Liver (tissue), 9 donors: ENCODE measurements around the gene TDRD7. TPM values are rescaled to one million over a fixed set of nuclear protein-coding genes. Genes with fewer than 3 reads are reported as not detected.

ENCODE experiments used
- DNase-seq: peaks from one replicate; pipeline ENCODE4 v3.0.0-alpha.2; 2017; ENCODE audit warnings: low spot score
- H3K27ac ChIP-seq, 2 donors: one replicate each; pipeline ENCODE4 v1.7.0; 2013; ENCODE audit warnings: inconsistent platforms in 2 of 2, low read length in 2 of 2, control low read depth in 1 of 2, low read depth in 1 of 2, mild to moderate bottlenecking in 1 of 2
- H3K27me3 ChIP-seq, 4 donors: one replicate each; pipeline versions ENCODE4 v1.6.1 to v1.7.0; 2013; ENCODE audit warnings: low read length in 3 of 4, inconsistent platforms in 1 of 4, mild to moderate bottlenecking in 1 of 4, moderate library complexity in 1 of 4; ENCODE audit not compliant: control insufficient read depth in 4 of 4, insufficient read depth in 4 of 4
- H3K36me3 ChIP-seq, 4 donors: one replicate each; pipeline versions ENCODE4 v1.6.1 to v1.7.0; 2013; ENCODE audit warnings: low read length in 3 of 4, mild to moderate bottlenecking in 3 of 4, low read depth in 1 of 4, moderate library complexity in 1 of 4; ENCODE audit not compliant: control insufficient read depth in 4 of 4, insufficient read depth in 3 of 4
- H3K4me1 ChIP-seq, 4 donors: one replicate each; pipeline versions ENCODE4 v1.6.1 to v1.7.0; 2013; ENCODE audit warnings: low read length in 3 of 4, mild to moderate bottlenecking in 3 of 4, moderate library complexity in 1 of 4; ENCODE audit not compliant: control insufficient read depth in 4 of 4, insufficient read depth in 4 of 4
- H3K4me3 ChIP-seq, 3 donors: one replicate each; pipeline versions ENCODE4 v1.6.1 to v1.7.0; 2013; ENCODE audit warnings: low read length in 3 of 3, control low read depth in 1 of 3, low read depth in 1 of 3, mild to moderate bottlenecking in 1 of 3
- H3K9ac ChIP-seq, 2 donors: one replicate each; pipeline ENCODE4 v1.7.0; 2013; ENCODE audit warnings: low read length in 2 of 2, mild to moderate bottlenecking in 2 of 2, moderate library complexity in 2 of 2, control low read depth in 1 of 2, low read depth in 1 of 2
- H3K9me3 ChIP-seq, 4 donors: one replicate each; pipeline versions ENCODE4 v1.6.1 to v1.7.0; 2013; ENCODE audit warnings: low read length in 3 of 4; ENCODE audit not compliant: control insufficient read depth in 4 of 4
- ATF3 ChIP-seq: IDR thresholded peaks from 2 replicates; pipeline ENCODE4 v1.6.1; 2016; ENCODE audit warnings: antibody characterized with exemption
- EGR1 ChIP-seq, 2 donors: IDR thresholded peaks; 2 replicates each; pipeline ENCODE4 v1.6.1; 2016 to 2018; ENCODE audit warnings: antibody characterized with exemption in 2 of 2, low read depth in 2 of 2
- FOXA1 ChIP-seq: IDR thresholded peaks from 2 replicates; pipeline ENCODE4 v1.6.1; 2016; ENCODE audit warnings: antibody characterized with exemption
- FOXA2 ChIP-seq: IDR thresholded peaks from 2 replicates; pipeline ENCODE4 v1.6.1; 2016; ENCODE audit warnings: antibody characterized with exemption
- GABPA ChIP-seq, 2 donors: IDR thresholded peaks in 1 of 2; conservative IDR thresholded peaks in 1 of 2; 2 replicates each; pipeline ENCODE4 v1.6.1; 2016; ENCODE audit warnings: antibody characterized with exemption in 2 of 2, mild to moderate bottlenecking in 1 of 2, moderate library complexity in 1 of 2
- HNF4A ChIP-seq, 2 donors: conservative IDR thresholded peaks; 2 replicates each; pipeline ENCODE4 v1.6.1; 2016; ENCODE audit warnings: antibody characterized with exemption in 2 of 2, mild to moderate bottlenecking in 2 of 2
- HNF4G ChIP-seq: IDR thresholded peaks from 2 replicates; pipeline ENCODE4 v1.6.1; 2016; ENCODE audit warnings: antibody characterized with exemption
- JUND ChIP-seq, 2 donors: IDR thresholded peaks; 2 replicates each; pipeline ENCODE4 v1.6.1; 2016; ENCODE audit warnings: antibody characterized with exemption in 2 of 2
- NR2F2 ChIP-seq: IDR thresholded peaks from 2 replicates; pipeline ENCODE4 v1.6.1; 2016; ENCODE audit warnings: antibody characterized with exemption
- RAD21 ChIP-seq, 2 donors: IDR thresholded peaks; 2 replicates each; pipeline ENCODE4 v1.6.1; 2016; ENCODE audit warnings: antibody characterized with exemption in 2 of 2, mild to moderate bottlenecking in 2 of 2
- REST ChIP-seq: IDR thresholded peaks from 2 replicates; pipeline ENCODE4 v1.6.1; 2016; ENCODE audit warnings: antibody characterized with exemption, mild to moderate bottlenecking
- RXRA ChIP-seq, 2 donors: IDR thresholded peaks; 2 replicates each; pipeline ENCODE4 v1.6.1; 2017 to 2018; ENCODE audit warnings: antibody characterized with exemption in 2 of 2, mild to moderate bottlenecking in 1 of 2
- SP1 ChIP-seq: IDR thresholded peaks from 2 replicates; pipeline ENCODE4 v1.6.1; 2018; ENCODE audit warnings: antibody characterized with exemption, mild to moderate bottlenecking
- TAF1 ChIP-seq: conservative IDR thresholded peaks from 2 replicates; pipeline ENCODE4 v1.6.1; 2016; ENCODE audit warnings: antibody characterized with exemption, mild to moderate bottlenecking
- YY1 ChIP-seq: IDR thresholded peaks from 2 replicates; pipeline ENCODE4 v1.6.1; 2016; ENCODE audit warnings: antibody characterized with exemption, mild to moderate bottlenecking
- ZBTB33 ChIP-seq: IDR thresholded peaks from 2 replicates; pipeline ENCODE4 v1.6.1; 2016; ENCODE audit warnings: antibody characterized with exemption
- WGBS: extraction: QIAGEN DNeasy Blood & Tissue Kit; methylation state at CpG from one replicate; pipeline ENCODE4 v1.1.7; 2013; 5-methylcytosine and 5-hydroxymethylcytosine counted together
- polyA plus RNA-seq, 2 donors: library from polyadenylated mRNA; stranded (reverse) in 1 of 2; unstranded in 1 of 2; fragments of 200-250 nt in 1 of 2; fragments of >200 nt in 1 of 2; fragmentation: Nextera tagmentation in 1 of 2; extraction: Ambion mirVana in 1 of 2; gene quantifications; one replicate each; pipeline versions ENCODE4 v1.2.1 to v1.2.3, GENCODE V29; 2013 to 2015
- total RNA-seq, 2 donors: library from RNA; depleted of rRNA; stranded (reverse); fragments of >200 nt; gene quantifications; one replicate each; pipeline ENCODE4 v1.2.3, GENCODE V29; 2014
- TF ChIP-seq, protein P1 (sequence below): fragments of 150-350 bp; IDR thresholded peaks from 2 replicates; pipeline ENCODE4 v1.5.1; 2017; ENCODE audit warnings: improper control_type of control experiment, low read depth, low read length; ENCODE audit not compliant: missing input control
- TF ChIP-seq, protein P2 (sequence below): IDR thresholded peaks from 2 replicates; pipeline ENCODE4 v1.6.1; 2016; ENCODE audit warnings: antibody characterized with exemption
- donor health status: healthy.
- donor health status: healthy.
- donor health status: healthy.
- donor health status: healthy.
- donor health status: healthy.

TDRD7 gene
- total and polyA plus RNA-seq, 4 donors = 3.6 to 6.9 (median 5.4) TPM

GRCh38 chr9:97418880-97419279 is 7.0 kb downstream of the TDRD7 start:
- Histone ChIP-seq H3K9me3 (no peaks in the 10 kb centered on the region), H3K27ac (no peak overlapping the region), H3K36me3 (no peaks in the 10 kb centered on the region), H3K4me1 (peaks cover 0 to 17% (median 9%) of the 10 kb centered on the region in 4 donors), H3K4me3 (no peak overlapping the region), H3K27me3 (no peaks in the 10 kb centered on the region), H3K9ac (no peak overlapping the region)
- WGBS = 87% methylated on average over 3 of the region's 3 CpGs
- TF ChIP-seq HNF4A (conservative IDR thresholded peaks at IDR 0.05) (no peak), TAF1 (no peak), EGR1 (IDR thresholded peaks at IDR 0.05; ENCODE audit: low read depth in 2 of 2) (no peak), FOXA1 (no peak), ATF3 (no peak), GABPA (IDR thresholded peaks at IDR 0.05 in 1 of 2, conservative IDR thresholded peaks at IDR 0.05 in 1 of 2) (no peak), NR2F2 (no peak), FOXA2 (no peak), HNF4G (no peak), ZBTB33 (no peak), YY1 (no peak), SP1 (no peak), REST (no peak), RXRA (IDR thresholded peaks at IDR 0.05) (no peak), JUND (IDR thresholded peaks at IDR 0.05) (no peak), RAD21 (IDR thresholded peaks at IDR 0.05) (no peak)
- TF ChIP-seq, protein P1, sequence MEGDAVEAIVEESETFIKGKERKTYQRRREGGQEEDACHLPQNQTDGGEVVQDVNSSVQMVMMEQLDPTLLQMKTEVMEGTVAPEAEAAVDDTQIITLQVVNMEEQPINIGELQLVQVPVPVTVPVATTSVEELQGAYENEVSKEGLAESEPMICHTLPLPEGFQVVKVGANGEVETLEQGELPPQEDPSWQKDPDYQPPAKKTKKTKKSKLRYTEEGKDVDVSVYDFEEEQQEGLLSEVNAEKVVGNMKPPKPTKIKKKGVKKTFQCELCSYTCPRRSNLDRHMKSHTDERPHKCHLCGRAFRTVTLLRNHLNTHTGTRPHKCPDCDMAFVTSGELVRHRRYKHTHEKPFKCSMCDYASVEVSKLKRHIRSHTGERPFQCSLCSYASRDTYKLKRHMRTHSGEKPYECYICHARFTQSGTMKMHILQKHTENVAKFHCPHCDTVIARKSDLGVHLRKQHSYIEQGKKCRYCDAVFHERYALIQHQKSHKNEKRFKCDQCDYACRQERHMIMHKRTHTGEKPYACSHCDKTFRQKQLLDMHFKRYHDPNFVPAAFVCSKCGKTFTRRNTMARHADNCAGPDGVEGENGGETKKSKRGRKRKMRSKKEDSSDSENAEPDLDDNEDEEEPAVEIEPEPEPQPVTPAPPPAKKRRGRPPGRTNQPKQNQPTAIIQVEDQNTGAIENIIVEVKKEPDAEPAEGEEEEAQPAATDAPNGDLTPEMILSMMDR = no peak
- TF ChIP-seq, protein P2, sequence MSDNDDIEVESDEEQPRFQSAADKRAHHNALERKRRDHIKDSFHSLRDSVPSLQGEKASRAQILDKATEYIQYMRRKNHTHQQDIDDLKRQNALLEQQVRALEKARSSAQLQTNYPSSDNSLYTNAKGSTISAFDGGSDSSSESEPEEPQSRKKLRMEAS = no peak
- DNase-seq = no peak
